ENCODE results near the gene RBM26. TPM values are rescaled to one million over a fixed set of nuclear protein-coding genes. Genes with fewer than 3 reads are reported as not detected.
A peak's percentile ranks its signal among the peaks of the same experiment; 100 is the strongest.
"Not testable (repeated sequence)": the region's sequence is repeated elsewhere in the genome, so short reads cannot be mapped to it uniquely, and the experiment has no call there.

The RBM26 gene
- total RNA-seq, 1 donor from 2014 or later: 17.3 TPM

GRCh38 chr13:79295906-79296706 lies 109.9 kb downstream of the RBM26 start:
- DNase-seq (no peak), ATAC-seq (ENCODE audit: poor library complexity) (no peak)
- intact Hi-C loops (cut with DNase I): no loop called here

- ATAC-seq (ENCODE audit: poor library complexity): peak; percentile 52
Measured at GRCh38 chr13:79290595-79291244, 115.3 kb downstream of the RBM26 start.

GRCh38 chr13:79289571-79289970 lies 116.5 kb downstream of the RBM26 start:
- no peak for ATAC-seq (ENCODE audit: poor library complexity)

More at GRCh38 chr13:79290595-79291244, 115.3 kb downstream of the RBM26 start:
- intact Hi-C loops (cut with DNase I): no loop called here
- DNase-seq: no peak

DNA sequence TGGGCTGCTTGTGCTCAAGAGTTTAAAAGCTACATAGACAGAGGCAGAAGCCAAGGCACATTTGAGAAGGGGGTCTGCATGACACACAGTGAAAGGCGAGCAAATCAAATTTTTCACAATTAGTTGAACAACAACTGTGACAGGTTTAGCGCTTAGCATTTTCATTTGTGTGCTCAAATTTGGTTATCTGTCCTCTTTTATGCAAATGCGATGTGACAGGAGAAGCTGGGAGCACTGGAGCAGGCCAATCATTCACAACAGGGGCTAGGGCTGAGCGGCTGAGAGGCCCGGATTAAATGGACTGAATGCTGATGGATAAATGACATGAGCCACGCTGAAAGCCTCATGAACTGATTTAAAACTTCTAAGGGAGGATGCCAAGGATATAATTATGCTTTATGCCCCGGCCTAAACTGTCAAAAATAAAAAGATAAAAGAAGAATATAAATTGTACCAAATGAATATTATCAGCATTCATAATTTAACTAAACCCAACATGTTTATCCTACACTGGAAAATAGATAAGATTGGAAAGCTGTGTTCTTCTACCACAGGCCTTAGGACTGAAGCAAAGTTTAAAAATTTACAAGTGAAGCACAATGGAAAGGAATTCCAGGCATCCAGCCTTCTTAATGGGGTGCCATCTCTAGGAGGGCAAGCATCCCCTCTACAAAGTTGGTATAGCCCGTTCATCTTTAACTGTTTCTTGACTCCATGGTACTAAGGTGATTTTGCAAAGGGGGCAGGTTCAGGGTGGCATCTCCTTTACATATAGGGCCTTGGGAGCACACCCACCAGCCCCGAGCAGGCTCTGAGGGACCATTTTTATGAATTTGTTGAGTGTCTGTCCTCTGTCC lies 117.9 kb downstream of the RBM26 start:
- intact Hi-C loops (cut with DNase I): no loop called here
- ATAC-seq (ENCODE audit: poor library complexity) (no peak), DNase-seq (no peak)

More at GRCh38 chr13:79289571-79289970, 116.5 kb downstream of the RBM26 start:
- DNase-seq: no peak
- intact Hi-C loops (cut with DNase I): no loop called here

DNA sequence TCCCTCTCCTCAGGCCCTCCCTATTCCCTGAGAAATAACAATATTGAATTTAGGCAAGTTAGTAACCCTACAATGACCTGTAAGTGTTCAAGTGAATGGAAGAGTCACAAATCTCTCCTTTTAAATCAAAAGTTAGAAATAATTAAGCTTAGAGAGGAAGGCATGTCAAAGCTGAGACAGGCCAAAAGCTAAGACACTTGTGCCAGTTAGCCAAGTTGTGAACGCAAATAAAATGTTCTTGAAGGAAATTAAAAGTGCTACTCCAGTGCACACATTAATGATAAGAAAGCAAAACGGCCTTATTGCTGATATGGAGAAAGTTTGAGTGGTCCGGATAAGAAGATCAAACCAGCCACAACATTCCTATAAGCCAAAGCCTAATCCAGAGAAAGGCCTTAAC lies 120.9 kb downstream of the RBM26 start:
- ATAC-seq (ENCODE audit: poor library complexity) (no peak), DNase-seq (no peak)
- intact Hi-C loops (cut with DNase I): no loop called here

- ATAC-seq (ENCODE audit: poor library complexity): no peak
- intact Hi-C loops (cut with DNase I): no loop called here
- DNase-seq: no peak
Measured at GRCh38 chr13:79283742-79284141, 122.3 kb downstream of the RBM26 start.

DNA sequence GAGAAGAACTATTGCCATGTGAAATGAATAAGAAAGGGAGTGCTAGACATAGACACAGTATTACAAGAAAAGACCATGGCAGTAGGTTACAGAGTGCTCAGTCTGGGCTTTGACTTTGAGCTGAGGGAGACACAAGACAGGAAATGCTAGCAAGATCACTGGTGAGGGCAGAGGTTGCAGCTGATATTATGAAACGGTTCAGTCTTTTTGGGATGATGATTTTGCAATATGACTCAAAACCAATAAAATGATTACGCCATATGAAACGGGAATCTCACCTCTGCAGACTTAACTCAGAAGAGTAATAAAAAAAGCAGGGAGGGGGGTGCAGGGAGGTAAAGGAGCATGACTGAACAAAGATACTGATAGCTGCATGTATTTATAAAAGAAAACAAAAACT lies 123.1 kb downstream of the RBM26 start:
- intact Hi-C loops (cut with DNase I): no loop called here
- no peak for DNase-seq
- ATAC-seq (ENCODE audit: poor library complexity): no peak

GRCh38 chr13:79282508-79282907 lies 123.5 kb downstream of the RBM26 start:
- ATAC-seq (ENCODE audit: poor library complexity) (no peak), DNase-seq (no peak)

DNA sequence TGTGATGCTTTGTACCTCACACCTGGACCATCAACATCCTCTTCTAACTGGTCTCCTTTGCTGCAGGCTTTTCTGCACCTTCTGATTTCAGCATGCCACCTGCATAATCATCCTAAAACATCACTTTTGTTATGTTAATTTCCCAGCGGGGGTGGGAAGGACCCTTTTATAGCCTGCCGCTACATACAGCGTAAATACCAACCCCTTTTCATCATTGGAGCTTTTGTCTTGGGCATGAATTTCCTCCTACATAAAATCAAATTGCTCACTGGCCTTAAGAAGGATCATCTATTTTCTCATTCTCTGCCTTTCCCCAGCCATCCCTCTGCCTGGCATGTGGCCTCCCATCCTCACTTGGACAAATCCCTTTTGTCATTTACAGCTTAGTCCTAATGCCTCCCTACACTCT lies 124.7 kb downstream of the RBM26 start:
- DNase-seq (no peak), ATAC-seq (ENCODE audit: poor library complexity) (no peak)
- intact Hi-C loops (cut with DNase I): no loop called here

More at GRCh38 chr13:79282508-79282907, 123.5 kb downstream of the RBM26 start:
- intact Hi-C loops (cut with DNase I): no loop called here

DNA sequence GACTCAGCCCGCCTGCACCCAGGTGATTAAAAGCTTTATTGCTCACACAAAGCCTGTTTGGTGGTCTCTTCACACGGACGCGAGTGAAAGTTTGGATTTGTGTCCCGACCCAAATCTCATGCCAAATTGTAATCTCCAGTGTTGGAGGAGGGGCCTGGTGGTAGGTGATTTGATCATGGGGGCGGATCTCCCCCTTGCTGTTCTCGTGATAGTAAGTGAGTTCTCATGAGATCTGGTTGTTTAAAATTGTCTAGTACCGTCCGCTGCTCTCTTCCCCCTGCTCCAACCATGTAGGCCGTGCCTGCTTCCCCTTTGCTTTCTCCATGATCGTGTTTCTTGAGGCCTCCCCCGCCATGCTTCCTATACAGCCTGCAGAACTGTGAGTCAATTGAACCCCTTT lies 126.3 kb downstream of the RBM26 start:
- intact Hi-C loops (cut with DNase I); ATAC-seq (ENCODE audit: poor library complexity); DNase-seq: not testable (repeated sequence)

DNA sequence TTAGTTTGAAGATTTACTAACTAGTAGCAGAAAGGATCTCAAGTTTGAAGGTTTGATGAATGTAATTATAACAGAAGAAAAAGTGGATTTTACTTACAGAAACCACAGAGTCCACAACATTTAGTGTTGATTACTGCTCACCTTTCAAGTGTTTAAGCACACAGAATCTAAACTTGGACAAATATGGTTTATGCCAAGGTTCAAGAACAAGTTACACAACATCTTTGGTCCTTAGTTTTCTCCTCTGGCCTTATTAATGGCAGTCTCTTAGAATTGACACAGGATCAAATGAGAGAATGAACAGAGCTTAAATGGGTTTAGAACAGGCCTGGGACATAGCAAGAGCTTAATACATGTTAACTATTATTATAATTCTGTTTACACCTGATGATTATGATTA lies 133.0 kb downstream of the RBM26 start:
- DNase-seq: no peak
- ATAC-seq (ENCODE audit: poor library complexity): no peak
- intact Hi-C loops (cut with DNase I): no loop called here

DNA sequence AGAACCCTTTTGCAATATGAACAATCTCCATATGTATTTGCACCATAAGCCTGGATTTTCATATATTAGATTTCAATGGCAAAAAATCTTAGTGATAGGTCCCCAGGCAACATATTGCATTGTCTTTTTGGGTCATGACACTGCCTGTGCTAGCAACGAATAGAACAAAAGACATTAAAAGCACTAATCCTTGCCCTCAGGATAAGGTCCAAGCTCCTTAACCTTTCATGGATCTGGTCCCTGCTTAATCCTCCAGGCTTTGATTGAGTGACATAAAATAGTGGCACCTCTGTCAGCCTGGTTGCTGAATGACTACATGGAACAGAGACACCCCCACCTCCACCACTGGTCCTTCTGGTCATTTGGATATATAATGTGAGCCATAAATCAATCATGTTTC lies 134.4 kb downstream of the RBM26 start:
- no peak for DNase-seq
- intact Hi-C loops (cut with DNase I): no loop called here
- ATAC-seq (ENCODE audit: poor library complexity): no peak

GRCh38 chr13:79270859-79271258 lies 135.2 kb downstream of the RBM26 start:
- no peak for ATAC-seq (ENCODE audit: poor library complexity)
- intact Hi-C loops (cut with DNase I): no loop called here
- DNase-seq: no peak

Other genes with a start within 250 kb of the RBM26 start
- gene NDFIP2, start 74.9 kb upstream of the RBM26 start, total RNA-seq: 33.9 TPM

Data from Right ventricle myocardium superior (tissue), 1 donor.